Stomach (tissue), 4 donors: Measurements from ENCODE around the gene WWP2.

Source experiments
- POLR2A ChIP-seq, 4 donors: fragments of 450-650 bp; IDR thresholded peaks; one replicate each; pipeline ENCODE4 v1.6.1; 2016; ENCODE audit warnings: antibody characterized with exemption in 4 of 4, control low read depth in 2 of 4, mild to moderate bottlenecking in 1 of 4, moderate library complexity in 1 of 4
- TF ChIP-seq, protein P1 (sequence below), 7 experiments: fragments of 450-650 bp in 4 of 7; fragments of 200-600 bp in 3 of 7; sonication (generic) in 3 of 7; IDR thresholded peaks; one replicate each; pipeline ENCODE4 v1.5.1; 2016 to 2019; ENCODE audit warnings: antibody characterized with exemption in 7 of 7, control low read depth in 2 of 7, mild to moderate bottlenecking in 1 of 7

- TF ChIP-seq, protein P1, sequence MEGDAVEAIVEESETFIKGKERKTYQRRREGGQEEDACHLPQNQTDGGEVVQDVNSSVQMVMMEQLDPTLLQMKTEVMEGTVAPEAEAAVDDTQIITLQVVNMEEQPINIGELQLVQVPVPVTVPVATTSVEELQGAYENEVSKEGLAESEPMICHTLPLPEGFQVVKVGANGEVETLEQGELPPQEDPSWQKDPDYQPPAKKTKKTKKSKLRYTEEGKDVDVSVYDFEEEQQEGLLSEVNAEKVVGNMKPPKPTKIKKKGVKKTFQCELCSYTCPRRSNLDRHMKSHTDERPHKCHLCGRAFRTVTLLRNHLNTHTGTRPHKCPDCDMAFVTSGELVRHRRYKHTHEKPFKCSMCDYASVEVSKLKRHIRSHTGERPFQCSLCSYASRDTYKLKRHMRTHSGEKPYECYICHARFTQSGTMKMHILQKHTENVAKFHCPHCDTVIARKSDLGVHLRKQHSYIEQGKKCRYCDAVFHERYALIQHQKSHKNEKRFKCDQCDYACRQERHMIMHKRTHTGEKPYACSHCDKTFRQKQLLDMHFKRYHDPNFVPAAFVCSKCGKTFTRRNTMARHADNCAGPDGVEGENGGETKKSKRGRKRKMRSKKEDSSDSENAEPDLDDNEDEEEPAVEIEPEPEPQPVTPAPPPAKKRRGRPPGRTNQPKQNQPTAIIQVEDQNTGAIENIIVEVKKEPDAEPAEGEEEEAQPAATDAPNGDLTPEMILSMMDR (IDR thresholded peaks at IDR 0.05): no peak
- no peak for TF ChIP-seq POLR2A (IDR thresholded peaks at IDR 0.05)
These were observed 75.2 kb downstream of the WWP2 start for GRCh38 chr16:69837380-69837779.
